HTR-8/SVneo (cell line): Measurements from ENCODE around the gene DCP1A.
"Not testable (repeated sequence)": the region's sequence is repeated elsewhere in the genome, so short reads cannot be mapped to it uniquely, and the experiment has no call there.

Source experiments
- DNase-seq: peaks from one replicate; pipeline ENCODE4 v3.0.0; 2011; ENCODE audit warnings: low spot score, mixed read lengths; ENCODE audit not compliant: insufficient read length
- FAIRE-seq: peaks from 2 replicates; lab custom pipeline; 2011; peaks lifted over from hg19 to GRCh38; lab: Jason Lieb, UNC

The DCP1A gene

DNA sequence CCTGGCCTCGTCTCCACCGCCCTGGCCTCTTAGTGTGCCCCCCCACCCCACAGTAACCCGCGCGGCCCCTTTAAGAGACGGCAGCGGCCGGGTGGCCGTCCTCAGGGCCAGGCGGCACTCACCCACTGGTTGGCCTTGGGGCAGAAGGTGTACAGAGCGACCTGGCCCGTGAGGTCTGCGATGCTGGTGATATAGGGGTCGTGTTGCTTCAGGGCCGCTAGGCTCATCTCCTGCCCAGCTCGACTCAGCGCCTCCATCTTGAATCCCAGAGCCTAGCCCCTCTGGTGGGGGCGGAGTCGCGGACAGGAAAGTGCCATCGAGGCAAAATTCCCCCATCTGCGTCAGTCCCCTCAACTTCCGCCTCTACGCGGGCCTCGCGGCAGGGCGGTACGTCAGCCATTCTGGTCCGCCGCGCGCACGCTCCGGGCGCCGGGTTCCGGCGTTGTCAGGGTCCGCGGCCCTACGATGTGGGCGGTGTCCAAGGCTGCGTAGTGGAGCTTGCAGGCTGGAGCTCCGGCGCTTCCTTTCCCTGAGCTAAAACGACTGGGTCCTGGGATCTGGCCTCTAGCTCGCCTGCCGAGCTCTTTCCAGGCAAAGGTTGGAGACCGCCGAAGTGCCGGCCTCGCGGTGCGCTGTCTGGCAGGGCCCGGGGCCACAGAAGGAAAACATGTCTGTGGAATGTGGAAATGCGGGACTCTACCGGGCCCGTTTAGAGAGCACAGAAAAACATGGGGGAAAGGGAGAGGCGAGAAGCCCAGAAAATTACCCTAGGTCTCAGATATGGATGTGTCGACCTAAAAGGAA lies at the start of gene DCP1A:
DCP1A (minus strand) TSS at position 283 of the 804 bp plus-strand sequence; CDS start at position 257, 26 bp downstream.
- peak; percentile 91 for FAIRE-seq
- DNase-seq, result peak; percentile 97

DNA sequence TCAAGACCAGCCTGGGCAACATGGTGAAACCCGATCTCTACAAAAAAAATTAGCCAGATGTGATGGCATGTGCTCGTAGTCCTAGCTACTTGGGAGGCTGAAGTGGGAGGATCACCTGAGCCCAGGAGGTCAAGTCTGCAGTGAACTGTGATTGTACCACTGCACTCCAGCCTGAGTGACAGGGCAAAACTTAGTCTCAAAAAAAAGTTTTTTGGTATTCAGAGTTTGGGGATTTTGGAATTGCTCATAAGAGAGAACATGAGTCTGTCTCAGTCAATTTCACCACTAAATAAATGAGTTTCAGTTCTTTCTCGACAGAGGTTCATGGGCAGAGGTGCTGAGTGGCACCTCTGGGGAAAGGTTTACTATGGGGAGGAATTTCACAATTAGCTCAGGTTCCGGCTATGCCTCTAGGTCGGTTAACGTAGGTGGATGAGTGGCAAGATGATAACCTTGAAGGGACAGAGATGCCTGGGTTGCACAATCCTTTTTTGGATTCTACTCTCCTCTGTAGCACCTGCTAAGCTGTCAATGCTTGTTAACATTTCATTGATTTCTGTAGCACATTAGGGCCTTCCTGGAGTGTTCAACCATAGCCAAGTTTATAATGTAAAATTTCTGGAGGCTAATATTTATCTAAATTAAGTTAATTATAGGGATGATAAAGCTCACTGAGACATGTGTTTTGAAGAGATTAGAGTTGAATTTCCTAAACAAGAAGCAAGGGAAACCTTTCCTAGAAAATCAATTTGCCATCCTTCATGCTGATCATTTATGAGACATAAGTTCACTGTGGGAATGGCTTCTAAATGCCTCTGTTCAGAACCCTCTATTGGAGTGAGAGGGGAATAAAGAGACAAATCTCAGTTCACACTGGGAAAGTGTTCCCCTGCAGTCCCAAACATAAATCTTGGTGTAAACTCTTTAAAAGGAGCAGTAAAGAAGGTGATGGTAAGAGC lies 37.4 kb upstream of the DCP1A start:
- FAIRE-seq, result no peak
- DNase-seq, result no peak

DNA sequence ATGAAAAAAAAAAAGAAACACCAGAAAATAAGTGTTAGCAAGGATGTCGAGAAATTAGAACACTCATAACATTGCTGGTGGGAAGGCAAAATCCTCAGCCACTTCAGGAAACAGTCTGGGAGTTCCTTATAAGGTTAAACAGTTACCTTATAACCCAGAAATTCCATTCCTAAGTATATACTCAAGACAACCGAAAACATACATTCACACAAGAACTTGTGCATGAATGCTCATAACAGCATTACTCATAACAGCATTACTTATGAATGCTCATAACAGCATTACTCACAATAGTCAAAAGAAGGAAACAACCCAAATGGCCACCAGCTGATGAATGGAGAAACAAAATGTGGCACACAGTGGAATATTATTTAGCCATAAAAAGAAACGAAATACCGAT lies 34.8 kb upstream of the DCP1A start:
- DNase-seq (no peak), FAIRE-seq (no peak)

DNA sequence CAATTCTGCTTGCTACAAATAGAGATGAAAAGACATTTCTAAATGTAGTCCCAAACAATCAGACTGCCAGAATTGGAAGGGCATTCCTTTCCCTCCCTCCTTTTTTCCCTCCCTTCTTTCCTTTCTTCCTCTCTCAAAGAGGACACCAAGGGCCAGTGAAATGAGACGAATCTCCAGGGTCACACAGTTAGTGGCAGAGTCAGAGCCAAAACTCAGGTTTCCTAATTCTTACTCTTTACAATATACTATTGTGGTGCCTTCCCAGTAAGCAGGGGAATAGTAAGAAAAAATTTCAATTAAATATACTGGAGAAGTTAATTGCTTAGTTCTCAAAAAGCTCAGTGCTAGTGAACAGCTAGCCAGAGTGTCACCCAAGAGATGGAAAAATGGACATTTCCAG lies 33.0 kb upstream of the DCP1A start:
- no peak for FAIRE-seq
- DNase-seq, result no peak

DNA sequence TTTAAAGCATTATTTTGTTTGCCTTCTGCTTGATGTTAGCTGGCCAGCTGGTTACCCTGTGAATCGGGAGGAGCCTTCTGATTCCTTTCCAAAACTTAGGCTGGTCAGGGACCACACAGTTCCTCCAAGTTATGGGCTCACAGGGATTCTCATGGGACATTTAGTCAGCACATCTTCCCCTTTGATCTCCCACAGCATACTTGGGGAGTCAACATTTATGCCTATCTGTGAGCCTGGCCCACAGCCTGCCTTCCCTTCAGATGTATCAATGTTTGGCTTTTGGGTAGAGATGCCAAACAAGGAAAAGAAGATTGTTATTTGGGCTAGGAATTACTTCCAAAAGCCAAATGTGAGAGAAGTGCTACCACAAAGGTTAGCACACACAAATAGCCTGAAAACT lies 32.6 kb upstream of the DCP1A start:
- FAIRE-seq (no peak), DNase-seq (no peak)

DNA sequence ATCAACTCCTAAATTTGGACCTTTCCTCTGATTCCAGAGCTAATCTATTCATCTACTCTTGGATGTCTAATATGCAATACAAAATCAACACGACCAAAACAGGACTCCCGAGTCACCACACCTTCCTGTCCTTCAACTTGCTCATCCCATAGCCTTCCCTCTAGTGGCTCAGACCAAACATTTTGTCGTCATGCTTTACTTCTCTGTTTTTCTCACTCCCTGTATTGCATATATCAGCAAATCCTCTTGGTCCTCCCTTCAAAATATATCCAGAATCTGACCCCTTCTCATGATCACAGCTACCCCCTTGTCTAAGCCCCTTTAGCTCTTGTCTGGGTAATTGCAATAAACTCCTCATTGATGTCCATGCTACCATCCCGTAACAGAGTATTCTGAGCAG lies 30.5 kb upstream of the DCP1A start:
- DNase-seq (no peak), FAIRE-seq (no peak)

DNA sequence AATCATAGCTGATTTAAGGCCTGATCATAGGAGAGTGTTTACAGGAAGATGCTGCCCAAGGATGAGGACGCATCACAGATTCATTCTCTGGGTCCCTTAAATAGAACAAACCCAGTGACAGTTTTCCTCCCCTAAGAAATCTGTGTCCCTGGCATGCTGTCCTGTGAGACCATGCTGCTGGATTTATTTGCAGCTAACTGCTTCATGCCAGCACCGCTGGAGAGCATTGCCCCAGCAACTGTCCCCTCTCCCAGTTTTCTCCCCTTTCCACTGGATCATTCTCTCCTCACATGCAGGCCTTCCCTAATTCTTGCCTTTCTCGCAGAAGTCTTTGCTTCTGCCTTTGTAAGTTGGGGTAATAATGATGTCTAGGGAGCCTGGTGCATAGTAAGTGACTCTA lies 29.3 kb upstream of the DCP1A start:
- DNase-seq (no peak), FAIRE-seq (no peak)

DNA sequence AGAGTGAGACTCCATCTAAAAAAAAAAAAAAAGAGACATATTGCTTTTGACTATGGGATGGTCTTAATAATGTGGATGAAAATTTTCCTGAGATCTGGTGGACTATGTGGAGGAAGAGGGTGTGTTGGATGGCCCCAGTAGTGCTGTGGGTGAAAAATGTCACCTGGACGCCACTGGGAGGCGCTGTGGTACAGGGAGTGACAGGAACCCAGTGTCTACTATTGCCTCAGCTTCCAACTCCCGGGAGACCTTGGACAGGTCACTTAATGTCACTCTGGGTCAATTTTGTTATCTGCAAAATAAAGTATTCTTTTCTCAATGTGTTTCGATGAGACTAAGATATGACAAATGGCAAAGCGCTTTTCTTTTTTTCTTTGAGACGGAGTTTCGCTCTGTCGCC lies 27.7 kb upstream of the DCP1A start:
- peak; percentile 60 for DNase-seq
- no peak for FAIRE-seq

DNA sequence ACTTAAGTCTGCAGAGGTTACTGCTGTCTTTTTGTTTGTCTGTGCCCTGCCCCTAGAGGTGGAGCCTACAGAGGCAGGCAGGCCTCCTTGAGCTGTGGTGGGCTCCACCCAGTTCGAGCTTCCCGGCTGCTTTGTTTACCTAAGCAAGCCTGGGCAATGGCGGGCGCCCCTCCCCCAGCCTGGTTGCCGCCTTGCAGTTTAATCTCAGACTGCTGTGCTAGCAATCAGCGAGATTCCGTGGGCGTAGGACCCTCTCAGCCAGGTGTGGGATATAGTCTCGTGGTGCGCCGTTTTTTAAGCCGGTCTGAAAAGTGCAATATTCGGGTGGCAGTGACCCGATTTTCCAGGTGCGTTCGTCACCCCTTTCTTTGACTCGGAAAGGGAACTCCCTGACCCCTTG lies 23.4 kb upstream of the DCP1A start:
- FAIRE-seq, result not testable (repeated sequence)

DNA sequence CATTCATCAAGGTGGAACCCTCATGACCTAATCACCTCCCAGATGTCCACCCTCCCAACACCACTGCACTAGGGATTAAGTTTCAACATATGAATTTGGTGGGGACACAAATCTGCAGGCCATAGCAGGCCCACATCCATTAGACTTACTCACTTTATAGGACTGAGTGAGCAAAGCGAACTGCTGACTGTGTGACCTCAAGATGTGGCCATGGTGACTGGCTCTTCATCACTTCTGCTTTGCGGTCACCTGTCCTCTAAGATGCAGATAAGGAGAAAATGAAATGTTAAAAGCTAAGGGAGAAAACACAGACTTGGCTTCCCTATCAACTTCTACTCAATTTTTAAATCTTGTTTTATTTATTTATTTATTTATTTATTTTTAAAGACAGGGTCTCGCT lies 14.5 kb upstream of the DCP1A start:
- no peak for DNase-seq
- FAIRE-seq, result no peak

More for the DNA sequence above, 23.4 kb upstream of the DCP1A start:
- DNase-seq, result not testable (repeated sequence)

DNA sequence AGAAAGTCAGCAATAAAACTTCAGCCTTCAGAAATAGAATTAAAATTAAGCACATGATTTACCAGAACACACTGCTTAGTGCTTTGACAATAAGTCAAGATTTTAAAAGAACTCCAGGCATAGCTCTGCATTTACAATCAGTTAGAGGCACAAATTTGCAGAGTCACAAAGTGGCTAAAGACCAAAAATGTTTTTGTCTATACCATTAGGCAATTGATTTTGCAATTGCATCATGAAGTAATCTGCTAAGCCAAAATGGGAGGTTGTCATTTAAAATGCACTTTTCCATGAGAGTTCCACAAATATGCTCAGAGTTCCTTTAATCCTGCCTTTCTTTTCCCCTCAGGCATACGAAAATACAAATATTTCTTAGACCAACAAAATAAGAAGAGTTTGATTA lies 10.1 kb upstream of the DCP1A start:
- DNase-seq (no peak), FAIRE-seq (no peak)

DNA sequence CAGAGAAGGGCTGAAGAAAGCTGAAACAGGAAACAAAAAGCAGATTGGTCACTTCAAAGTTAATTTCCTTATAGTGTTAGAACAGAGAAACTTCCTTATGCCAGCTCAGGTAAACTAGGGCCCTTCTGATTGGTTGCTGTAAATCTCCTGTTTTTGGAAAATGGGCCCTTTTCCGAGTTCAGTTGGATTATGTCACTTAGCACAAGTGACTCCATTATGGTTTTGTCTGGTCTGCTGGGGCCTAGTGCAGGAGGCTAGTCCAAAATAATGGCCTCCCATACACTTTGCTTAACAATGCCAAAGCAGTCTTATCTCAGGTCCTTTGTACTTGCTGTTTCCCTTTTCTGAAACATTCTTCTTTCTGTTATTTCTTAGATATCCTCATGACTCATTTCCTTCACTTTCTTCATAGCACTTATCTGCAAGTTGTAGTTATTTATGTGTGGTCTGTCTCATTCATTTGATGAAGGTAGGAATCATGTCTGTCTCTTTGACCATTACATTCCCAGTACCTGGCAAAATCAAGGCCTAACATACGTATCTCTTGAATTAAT lies 7.7 kb upstream of the DCP1A start:
- DNase-seq (no peak), FAIRE-seq (no peak)

DNA sequence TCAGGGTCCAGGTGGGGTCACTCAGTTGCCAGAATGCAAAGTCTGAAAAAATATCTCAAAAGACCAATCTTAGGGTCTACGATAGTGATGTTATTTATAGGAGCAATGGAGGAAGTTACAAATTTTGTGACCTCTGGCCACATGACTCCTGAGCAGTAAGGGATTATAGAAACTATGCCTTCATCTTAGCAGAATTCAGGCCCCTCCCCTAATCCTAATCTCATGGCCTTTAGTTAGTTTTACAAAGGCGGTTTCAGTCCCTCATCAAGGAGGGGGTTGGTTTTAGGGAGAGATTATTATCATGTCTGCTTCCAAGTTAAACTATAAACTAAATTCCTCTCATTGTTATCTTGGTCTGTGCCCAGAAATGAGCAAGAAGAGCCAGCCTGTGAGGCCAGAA lies 5.9 kb upstream of the DCP1A start:
- DNase-seq, result no peak
- no peak for FAIRE-seq

DNA sequence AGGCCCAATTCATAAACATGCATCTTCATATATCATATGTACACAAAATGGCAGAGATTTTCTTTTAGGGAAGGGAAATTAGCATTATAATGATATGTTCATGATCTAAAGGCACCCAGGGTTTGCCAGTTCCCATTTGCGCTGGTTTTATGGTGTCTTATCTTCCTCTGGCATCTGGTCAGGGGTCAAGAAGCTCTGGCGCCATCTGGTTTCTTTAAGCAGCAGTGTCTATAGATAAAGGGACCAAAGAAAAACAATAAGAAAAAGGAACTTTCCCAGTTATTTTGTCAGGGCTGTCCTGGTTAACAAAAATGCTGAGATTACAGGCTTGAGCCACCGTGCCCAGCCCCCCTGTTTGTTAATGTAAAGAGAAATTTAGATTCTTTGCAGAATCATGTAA lies 3.3 kb upstream of the DCP1A start:
- FAIRE-seq (no peak), DNase-seq (no peak)

DNA sequence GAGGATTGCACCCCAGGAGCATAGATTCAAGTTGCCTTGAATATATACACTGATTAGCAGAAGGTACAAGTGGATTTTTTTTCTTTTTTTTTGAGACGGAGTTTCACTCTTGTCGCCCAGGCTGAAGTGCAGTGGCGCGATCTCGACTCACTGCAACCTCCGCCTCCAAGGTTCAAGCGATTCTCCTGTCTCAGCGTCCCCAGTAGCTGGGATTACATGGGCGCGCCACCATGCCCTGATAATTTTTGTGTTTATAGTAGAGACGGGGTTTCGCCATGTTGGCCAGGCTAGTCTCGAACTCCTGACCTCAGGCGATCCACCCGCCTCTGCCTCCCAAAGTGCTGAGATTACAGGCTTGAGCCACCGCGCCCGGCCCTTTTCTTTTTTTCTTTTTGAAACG lies 775 bp upstream of the DCP1A start:
- FAIRE-seq, DNase-seq: not testable (repeated sequence)

DNA sequence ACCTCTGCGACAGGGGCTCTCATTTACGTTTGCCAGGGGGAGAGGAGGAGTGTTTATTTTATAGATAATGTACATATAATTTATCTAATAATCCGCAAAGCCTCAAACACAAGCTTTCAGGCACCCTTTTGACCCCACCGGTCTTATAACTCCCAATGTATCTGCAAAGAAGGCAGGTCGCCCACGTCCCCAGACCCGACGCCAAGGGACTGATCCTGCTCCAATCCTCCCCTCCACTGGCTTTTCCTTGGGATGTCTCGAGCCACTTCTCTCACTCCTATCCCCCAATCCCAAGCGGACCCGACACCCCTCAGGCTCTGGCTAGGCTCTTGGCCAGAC lies 452 bp downstream of the DCP1A start:
- DNase-seq (peak; percentile 20), FAIRE-seq (no peak)

DNA sequence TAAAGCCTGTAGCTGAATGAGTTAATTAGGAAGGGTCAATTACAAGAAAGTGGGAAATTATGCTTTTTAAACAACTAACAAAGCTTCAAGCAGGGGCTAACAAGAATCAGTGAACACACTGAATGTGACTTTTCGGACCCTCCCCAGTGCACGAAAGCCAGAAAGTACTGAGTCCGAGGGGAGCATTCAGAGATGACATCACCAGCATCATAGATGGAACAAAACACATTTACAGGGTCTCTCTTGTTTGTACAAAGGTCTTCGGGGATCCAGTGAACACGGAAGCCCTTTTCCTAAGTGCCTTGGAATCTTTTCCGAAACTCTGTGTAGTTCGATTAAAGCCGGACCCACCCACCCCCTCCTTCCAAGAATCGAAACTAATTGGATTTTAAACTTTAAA lies 829 bp downstream of the DCP1A start:
- DNase-seq (peak; percentile 24), FAIRE-seq (no peak)

DNA sequence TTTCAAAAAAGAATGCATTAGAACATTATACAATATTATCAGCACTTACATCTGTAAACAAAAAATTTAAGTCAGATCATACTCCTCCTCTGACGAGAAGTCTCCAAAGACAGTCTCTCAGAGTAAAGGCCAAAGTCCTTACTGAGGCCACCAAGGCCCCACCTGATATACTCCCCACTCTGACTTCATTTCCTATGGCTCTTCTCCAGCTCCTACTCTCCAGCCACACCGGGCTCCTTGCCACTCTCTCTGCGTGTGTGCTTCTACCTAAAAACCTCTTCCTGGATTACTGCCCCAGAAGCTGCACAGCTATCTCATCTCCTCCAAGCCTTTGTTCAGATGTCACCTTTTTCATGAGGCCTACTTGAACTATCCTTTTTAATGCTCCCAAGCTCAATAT lies 5.0 kb downstream of the DCP1A start:
- no peak for DNase-seq
- no peak for FAIRE-seq

DNA sequence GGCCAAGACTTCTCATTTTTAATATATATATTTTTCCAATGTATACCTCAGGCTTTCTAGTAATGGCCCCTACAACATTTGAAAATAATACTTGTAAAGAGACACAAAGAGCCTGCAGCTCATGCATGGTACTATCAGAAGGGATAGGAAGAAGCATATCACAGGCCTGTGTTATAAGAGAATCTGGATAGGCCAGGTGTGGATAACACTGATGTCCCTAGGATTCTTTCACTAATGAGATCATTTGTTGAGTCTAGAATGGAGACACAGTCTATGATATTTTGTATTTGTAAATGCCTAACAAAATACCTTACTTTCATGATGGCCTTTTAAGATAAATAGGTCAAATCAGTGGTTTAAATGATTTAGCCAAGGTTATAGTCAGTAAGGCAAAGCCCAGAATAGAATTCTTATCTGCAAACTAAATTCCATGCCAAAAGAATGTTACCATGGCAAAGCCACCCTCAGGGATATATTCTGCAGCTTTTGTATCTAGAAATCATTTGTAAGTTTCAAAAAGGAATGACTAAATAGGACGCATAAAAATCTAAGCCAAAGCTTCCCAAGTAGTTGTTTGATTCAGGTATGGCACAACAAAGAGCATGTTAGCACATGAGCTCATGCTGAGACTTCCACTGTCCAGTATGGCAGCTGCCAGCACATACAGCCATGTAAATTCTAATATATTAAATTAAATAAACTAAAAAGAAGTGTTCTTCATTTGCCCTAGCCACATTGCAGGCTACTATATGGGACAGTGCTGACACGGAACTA lies 10.0 kb downstream of the DCP1A start:
- FAIRE-seq, result no peak
- DNase-seq, result no peak

DNA sequence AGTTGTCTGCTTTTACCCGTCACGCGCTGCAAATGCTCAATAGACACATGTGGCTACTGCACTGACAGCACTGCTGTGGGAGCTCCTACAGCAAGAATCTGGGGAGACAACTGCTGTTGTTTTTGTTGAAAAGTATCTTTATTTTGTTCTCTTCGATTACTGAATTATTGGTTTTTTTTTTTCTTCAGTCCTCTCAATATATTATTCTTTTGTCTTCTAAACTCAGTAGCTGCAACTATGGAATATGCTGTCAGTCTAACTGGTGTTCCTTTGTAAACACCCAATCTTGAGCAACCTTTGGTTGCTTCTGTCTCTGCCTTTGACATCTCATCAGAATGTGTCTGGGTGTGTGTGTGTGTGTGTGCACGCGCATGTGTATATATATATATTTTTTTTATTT lies 12.6 kb downstream of the DCP1A start:
- DNase-seq, result no peak
- FAIRE-seq, result no peak
